Measurements from ENCODE around the gene ADAM15. TPM values are rescaled to one million over a fixed set of nuclear protein-coding genes. Genes with fewer than 3 reads are reported as not detected.

The ADAM15 gene
- total RNA-seq, 4 donors from 2014 or later, result 65.4 to 115 (median 100.0) TPM

DNA sequence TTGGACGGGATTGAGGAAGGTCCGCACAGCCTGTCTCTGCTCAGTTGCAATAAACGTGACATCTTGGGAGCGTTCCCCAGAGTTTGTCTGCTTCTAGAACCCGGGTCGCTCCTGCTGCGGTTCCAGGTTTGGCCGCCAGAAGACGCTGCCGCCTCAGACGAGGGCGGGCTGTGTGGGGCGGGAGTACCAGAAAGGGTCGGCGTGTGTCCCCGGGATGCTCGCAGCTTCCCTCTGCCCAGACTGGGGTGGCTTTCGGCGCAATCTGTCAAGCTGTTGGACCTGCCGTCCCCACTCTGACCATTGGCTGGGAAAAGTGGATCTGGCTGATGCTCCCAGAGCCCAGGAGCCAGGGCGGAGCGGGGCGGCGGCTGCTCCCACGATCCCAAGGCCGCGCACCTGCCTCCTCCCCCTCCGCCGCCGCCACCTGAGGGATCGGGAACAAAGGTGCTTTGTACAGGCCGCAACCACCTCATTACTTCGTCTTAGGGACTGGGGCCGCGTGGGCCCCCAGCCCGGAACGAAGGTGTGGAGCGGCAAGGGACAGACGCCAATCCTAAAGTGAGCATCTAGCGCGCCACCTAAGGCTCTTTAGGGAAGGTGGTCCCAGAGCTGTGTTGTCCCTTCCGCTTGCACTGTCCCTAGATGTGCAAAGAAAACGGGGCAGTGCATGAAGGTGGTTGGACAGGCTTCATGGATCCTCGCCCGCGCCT lies 11.7 kb downstream of the ADAM15 start:
- H3K27me3 ChIP-seq, result no peaks in the 10 kb centered on the region
- H3K9me3 ChIP-seq, result no peaks in the 10 kb centered on the region
- peaks cover 0 to 50% of the 10 kb centered on the region in 2 donors for H3K36me3 ChIP-seq
- WGBS, 2 donors (ENCODE audit: low coverage in 1 of 2), result 6 to 8% methylated on average over 13 to 16 of the region's 46 CpGs
- H3K4me3 ChIP-seq, result peak overlapping the region; percentile 44 to 85
- peak overlapping the region in 3 of 4 donors; percentile 77 to 85 (median 81) for H3K27ac ChIP-seq
- TF ChIP-seq, protein P1, sequence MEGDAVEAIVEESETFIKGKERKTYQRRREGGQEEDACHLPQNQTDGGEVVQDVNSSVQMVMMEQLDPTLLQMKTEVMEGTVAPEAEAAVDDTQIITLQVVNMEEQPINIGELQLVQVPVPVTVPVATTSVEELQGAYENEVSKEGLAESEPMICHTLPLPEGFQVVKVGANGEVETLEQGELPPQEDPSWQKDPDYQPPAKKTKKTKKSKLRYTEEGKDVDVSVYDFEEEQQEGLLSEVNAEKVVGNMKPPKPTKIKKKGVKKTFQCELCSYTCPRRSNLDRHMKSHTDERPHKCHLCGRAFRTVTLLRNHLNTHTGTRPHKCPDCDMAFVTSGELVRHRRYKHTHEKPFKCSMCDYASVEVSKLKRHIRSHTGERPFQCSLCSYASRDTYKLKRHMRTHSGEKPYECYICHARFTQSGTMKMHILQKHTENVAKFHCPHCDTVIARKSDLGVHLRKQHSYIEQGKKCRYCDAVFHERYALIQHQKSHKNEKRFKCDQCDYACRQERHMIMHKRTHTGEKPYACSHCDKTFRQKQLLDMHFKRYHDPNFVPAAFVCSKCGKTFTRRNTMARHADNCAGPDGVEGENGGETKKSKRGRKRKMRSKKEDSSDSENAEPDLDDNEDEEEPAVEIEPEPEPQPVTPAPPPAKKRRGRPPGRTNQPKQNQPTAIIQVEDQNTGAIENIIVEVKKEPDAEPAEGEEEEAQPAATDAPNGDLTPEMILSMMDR (IDR thresholded peaks at IDR 0.05), result peak in 3 of 4 experiments; percentile 55 to 86 (median 67)
- TF ChIP-seq EP300 (IDR thresholded peaks at IDR 0.05), result no peak
- peaks cover 0 to 47% (median 23%) of the 10 kb centered on the region in 3 donors for H3K4me1 ChIP-seq
- ATAC-seq, result peak; percentile 38

DNA sequence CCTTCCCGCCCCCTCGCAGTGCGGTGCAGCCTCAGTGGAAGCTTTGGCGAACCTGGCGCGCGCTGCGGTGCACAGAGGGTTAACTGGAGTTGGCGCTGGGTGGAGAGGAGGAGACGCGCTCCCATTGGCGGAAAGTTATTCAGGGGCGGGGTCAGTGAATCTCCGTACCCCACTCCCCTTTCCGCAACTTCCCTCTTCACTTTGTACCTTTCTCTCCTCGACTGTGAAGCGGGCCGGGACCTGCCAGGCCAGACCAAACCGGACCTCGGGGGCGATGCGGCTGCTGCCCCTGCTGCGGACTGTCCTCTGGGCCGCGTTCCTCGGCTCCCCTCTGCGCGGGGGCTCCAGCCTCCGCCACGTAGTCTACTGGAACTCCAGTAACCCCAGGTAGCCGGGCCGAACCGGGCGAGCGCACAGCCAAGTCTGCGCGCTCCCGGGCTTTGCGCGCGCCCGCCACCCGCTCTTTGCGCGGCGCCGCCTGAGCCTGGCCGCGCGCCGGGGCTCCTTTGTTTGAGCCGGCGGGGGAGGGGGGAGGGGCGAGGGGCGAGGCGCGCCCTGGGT lies 12.5 kb downstream of the ADAM15 start, which contains the start of gene EFNA4:
TSS of gene EFNA4 (plus strand) at position 191 of the 561 bp plus-strand sequence. CDS start at position 275, 84 bp downstream.
- H3K9me3 ChIP-seq, result no peaks in the 10 kb centered on the region
- H3K36me3 ChIP-seq, result peaks cover 0 to 44% of the 10 kb centered on the region in 2 donors
- peaks cover 0 to 47% (median 23%) of the 10 kb centered on the region in 3 donors for H3K4me1 ChIP-seq
- TF ChIP-seq POLR2AphosphoS5 (IDR thresholded peaks at IDR 0.05), result peak; percentile 34
- TF ChIP-seq, protein P1 (IDR thresholded peaks at IDR 0.05), result no peak
- H3K4me3 ChIP-seq, result peak within 1 kb of the TSS; percentile 44 to 85
- H3K27ac ChIP-seq, result peak within 1 kb of the TSS in 3 of 4 donors; percentile 77 to 85 (median 81)
- no peaks in the 10 kb centered on the region for H3K27me3 ChIP-seq
- 0 to 2% methylated on average over 10 to 13 of the region's 57 CpGs for WGBS, 2 donors (ENCODE audit: low coverage in 1 of 2)
- peak; percentile 88 for ATAC-seq

DNA sequence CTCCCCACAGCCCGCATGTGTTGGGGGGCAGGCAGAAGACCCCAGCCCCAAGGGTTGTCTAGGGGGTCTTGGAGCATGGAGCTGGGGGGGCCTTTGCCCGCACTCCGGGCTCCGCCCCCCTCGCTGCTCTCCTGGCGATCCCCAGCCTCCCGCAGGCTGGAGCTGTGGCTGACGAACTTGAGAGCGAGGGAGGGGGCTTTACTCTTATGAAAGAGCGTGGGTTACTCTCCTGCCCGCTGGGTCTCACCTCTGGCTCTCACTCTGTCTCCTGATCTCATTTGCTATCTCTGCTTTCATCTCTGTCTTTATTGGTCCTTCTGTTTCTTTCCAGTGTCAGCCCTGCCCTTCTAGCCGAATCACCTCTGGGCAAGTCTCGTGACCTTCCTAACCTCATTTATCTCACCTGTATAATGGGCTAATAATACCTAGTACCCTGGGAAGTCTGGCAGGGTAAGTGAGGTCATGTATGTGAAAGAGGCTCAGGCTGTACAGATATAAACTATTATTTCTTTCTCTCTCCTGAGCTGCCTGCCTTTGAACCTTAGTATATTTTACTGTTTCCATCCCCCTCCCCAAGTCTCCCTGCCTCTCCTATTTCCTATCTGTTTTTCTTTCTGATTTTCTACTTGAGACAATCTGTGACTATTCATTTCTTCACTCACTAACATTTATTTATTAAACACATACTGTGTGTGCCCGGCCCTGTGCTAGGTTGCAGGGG lies 13.2 kb downstream of the ADAM15 start:
- Histone ChIP-seq H3K4me3 (peak overlapping the region; percentile 44 to 85), H3K36me3 (peaks cover 0 to 38% of the 10 kb centered on the region in 2 donors), H3K4me1 (peaks cover 0 to 47% (median 23%) of the 10 kb centered on the region in 3 donors), H3K9me3 (no peaks in the 10 kb centered on the region), H3K27ac (peak overlapping the region in 3 of 4 donors; percentile 77 to 85 (median 81)), H3K27me3 (no peaks in the 10 kb centered on the region)
- TF ChIP-seq POLR2AphosphoS5 (IDR thresholded peaks at IDR 0.05) (no peak), POLR2A (IDR thresholded peaks at IDR 0.05) (no peak), EP300 (IDR thresholded peaks at IDR 0.05) (no peak)
- TF ChIP-seq, protein P1 (IDR thresholded peaks at IDR 0.05), result no peak
- WGBS, 2 donors (ENCODE audit: low coverage in 1 of 2), result 20 to 22% methylated on average over 6 to 8 of the region's 14 CpGs
- ATAC-seq, result no peak

DNA sequence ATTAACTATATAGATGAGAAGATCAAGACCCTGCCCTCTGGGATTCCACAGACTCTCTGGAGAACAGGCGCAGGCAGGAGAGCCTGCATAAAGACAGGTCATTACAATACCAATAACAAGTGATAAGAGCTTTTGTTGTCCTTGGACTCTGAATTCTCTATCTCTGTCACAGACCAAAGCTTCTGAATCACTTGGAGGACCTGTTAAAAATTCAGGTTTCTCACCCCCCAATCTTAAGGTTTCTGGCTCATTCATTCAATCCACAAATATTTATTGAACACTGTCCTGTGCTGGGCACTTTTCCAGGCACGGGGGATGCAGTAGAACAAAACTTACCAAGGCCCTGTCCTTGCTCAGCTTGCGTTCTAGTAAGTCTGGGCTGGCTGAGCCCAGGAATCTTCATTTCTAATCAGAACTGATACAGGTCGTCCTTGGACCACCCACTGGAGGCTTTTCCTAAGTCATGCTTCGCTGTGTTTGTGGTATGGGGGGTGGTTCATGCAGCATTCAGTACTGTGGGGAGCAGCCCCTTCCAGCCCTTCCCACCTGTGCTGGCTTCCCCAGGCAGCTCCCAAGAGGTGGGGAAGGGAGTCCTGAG lies 13.8 kb downstream of the ADAM15 start:
- H3K27ac ChIP-seq, result no peak overlapping the region
- no peaks in the 10 kb centered on the region for H3K9me3 ChIP-seq
- no peak for ATAC-seq
- peaks cover 0 to 31% of the 10 kb centered on the region in 2 donors for H3K36me3 ChIP-seq
- TF ChIP-seq POLR2A (IDR thresholded peaks at IDR 0.05) (no peak), EP300 (IDR thresholded peaks at IDR 0.05) (no peak), POLR2AphosphoS5 (IDR thresholded peaks at IDR 0.05) (no peak)
- TF ChIP-seq, protein P1 (IDR thresholded peaks at IDR 0.05), result no peak
- H3K4me1 ChIP-seq, result peaks cover 0 to 49% (median 23%) of the 10 kb centered on the region in 3 donors
- no peak overlapping the region for H3K4me3 ChIP-seq
- 73 to 80% methylated on average over 2 to 4 of the region's 5 CpGs for WGBS, 2 donors (ENCODE audit: low coverage in 1 of 2)
- H3K27me3 ChIP-seq, result no peaks in the 10 kb centered on the region

Data from gastroesophageal sphincter (tissue), 4 donors.